ENCODE data around the gene CROCC.
A peak's percentile ranks its signal among the peaks of the same experiment; 100 is the strongest.

CROCC gene

DNA sequence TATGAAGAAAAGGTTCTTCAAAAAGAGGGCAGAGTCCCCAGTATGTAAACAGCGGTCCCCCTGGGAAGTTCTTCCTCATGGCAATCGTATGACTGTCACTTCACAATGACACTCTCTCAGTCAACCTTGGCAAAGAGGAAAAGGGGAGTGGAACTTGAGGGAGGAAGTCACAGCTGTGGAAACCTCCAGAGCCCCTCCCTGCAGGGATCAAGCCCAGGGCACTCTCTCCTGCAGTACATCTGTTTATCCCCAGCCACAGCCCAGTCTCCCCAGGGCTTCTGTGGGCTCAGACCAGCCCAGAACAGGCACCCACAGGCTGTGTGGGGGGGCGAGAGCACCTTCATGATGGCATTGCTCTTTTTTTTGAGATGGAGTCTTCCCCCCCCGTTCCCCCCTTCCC lies 88.0 kb downstream of the CROCC start:
- Mint-ChIP-seq H3K36me3 (no peaks in the 10 kb centered on the region), H3K4me1 (peaks cover 29% of the 10 kb centered on the region), H3K27ac (no peak overlapping the region), H3K4me3 (peak overlapping the region; percentile 79), H3K9me3 (no peaks in the 10 kb centered on the region)
- ATAC-seq = no peak
- no peak for DNase-seq (ENCODE audit: low spot score in 2 of 2)

DNA sequence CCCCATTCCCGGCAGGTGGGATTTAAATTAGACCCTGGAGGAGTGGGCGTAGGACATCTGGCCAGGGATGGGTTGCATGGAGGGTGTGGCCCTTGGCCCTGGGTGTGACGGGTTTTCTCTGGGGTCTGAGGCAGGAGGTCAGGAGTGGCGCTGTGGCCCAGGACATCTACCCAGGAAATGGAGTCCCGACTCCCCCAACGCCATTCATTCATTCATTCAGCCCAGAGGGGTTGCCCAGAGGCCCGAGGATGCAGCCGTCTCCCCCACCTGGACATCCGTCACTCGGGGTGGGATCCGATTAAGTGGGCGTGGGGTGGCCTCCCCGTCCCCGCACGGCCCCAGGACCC lies 89.3 kb downstream of the CROCC start:
- peak overlapping the region; percentile 67 for H3K27ac Mint-ChIP-seq
- no peak for ATAC-seq
- H3K9me3 Mint-ChIP-seq = no peaks in the 10 kb centered on the region
- no peaks in the 10 kb centered on the region for H3K36me3 Mint-ChIP-seq
- peaks cover 29% of the 10 kb centered on the region for H3K4me1 Mint-ChIP-seq
- H3K4me3 Mint-ChIP-seq = peak overlapping the region; percentile 79
- peak in 1 of 2 donors; percentile 54 for DNase-seq (ENCODE audit: low spot score in 2 of 2)

DNA sequence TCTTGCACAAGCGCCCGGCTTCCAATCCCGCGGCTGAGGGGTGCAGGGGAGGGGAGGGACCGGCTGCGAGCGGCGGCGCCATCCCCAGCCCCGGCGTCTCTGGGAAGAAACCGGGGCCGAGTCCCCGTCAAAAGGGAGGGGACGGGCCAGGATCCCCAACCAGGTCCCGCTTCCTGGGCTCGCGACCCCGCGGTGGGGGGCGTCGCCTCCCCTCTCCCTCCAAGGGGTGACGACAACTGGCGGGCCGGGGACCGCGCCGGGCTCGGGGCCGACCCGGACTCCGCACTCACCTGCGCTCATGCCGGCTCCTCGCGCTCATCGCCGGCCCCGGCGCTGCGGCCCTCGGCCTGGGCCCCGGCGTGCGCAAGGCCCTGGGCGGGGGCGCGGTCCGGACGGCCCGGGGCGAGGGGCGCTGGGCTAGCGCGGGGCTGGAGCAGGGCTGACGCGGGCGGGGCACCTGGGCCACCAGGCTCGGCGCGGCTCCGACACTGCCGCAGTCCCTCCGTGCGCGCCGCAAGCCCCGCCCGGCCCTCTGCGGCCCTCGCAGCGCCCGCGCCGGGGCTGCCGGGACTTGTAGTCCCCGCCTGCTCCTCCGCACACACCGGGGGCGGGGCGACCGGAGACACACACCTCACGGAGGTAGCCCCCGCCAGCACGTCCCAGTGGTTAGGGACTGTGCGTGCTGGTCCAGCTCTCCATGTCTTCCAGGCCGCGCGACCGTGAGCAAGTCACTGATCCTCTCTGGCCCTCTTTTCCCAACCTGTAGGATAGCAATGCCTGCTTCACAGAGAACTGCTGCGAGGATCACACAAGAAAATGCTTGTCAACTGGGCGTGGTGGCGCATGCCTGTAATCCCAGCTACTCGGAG lies 89.9 kb downstream of the CROCC start, which contains the start of gene ATP13A2:
Gene ATP13A2 (minus strand): TSS at position 490 of the 869 bp plus-strand sequence. CDS start 190 bp downstream, at position 300.
- H3K9me3 Mint-ChIP-seq = no peaks in the 10 kb centered on the region
- DNase-seq (ENCODE audit: low spot score in 2 of 2) (peak; percentile 76 to 89), ATAC-seq (peak; percentile 99)
- H3K4me1 Mint-ChIP-seq = peaks cover 29% of the 10 kb centered on the region
- H3K36me3 Mint-ChIP-seq = no peaks in the 10 kb centered on the region
- H3K27ac Mint-ChIP-seq = peak within 1 kb of the TSS; percentile 67
- H3K4me3 Mint-ChIP-seq = peak within 1 kb of the TSS; percentile 79

DNA sequence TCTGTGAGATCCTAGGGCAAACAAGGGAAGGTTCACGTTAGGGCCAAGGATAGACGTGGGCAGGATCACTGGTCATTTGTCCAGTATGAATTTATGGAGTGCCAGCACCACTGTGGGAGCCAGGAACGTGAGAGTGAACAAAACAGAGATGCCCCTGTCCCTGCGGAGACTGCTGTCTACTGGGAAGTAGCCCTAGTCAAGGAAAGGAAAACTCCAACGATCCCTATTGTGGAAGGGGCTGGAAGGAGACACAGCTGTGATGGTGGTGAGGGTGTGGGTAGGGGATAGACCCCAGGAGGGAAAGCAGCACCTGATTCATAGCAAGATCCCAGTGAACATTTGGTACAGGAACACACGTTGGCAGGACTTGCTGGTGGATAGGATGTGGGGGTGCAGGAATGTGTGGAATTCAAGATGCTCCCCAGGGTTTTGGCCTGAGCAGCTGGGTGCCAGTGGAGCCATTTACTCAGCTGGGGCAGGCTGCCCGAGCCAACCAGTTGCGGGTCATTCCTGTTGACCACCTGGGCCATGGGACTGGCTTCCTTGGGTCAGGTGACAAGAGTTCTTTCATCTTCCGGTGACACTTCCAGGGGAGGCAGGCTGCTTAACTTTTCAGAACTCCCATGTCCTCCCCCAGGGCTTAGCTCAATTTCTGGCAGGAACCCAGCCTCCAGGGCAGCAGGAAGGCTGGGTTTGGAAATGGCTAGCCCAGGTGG lies 91.2 kb downstream of the CROCC start:
- ATAC-seq = no peak
- H3K9me3 Mint-ChIP-seq = no peaks in the 10 kb centered on the region
- H3K36me3 Mint-ChIP-seq = peaks cover 12% of the 10 kb centered on the region
- H3K4me1 Mint-ChIP-seq = peaks cover 29% of the 10 kb centered on the region
- no peak for DNase-seq (ENCODE audit: low spot score in 2 of 2)
- H3K4me3 Mint-ChIP-seq = peak overlapping the region; percentile 79
- no peak overlapping the region for H3K27ac Mint-ChIP-seq

DNA sequence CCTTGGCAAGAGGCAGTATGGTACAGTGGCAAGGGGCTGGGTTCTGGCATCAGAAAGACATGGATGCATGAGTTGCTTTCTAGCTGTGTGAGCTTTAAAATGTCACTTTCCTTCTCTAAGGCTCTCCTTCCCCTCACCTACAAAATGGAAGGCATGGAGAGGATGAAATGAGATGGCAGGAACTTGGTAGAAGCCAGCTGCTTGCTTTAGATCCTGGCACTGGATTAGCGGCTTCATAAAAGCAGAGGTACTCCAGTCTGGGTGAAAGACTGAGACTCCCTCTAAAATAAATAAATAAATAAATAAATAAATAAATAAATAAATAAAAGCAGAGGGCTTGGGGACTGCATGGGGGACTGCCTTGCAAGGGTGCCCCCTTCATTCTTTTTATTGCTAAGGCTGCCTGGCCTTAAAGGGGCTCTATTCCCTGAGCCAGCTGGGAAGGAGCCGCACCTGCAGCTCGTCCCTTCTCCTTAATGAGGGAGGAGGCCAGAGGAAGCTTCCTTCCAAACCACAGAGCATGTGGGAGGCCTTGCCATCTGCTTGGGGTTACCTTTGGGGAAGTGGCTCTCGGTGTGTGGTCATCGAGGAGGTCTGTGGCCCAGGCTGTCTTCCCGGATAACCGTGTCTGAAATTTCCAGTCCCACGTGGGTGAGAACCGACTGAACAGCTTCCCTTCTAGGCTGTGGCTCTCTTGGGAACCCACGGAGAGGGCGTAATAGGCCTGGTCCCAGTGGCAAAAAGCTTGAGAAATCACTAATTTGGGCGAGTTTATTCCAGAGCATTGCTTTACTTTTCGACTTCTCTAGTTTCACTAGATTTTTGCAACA lies 92.0 kb downstream of the CROCC start:
- H3K27ac Mint-ChIP-seq = no peak overlapping the region
- peaks cover 19% of the 10 kb centered on the region for H3K36me3 Mint-ChIP-seq
- H3K9me3 Mint-ChIP-seq = no peaks in the 10 kb centered on the region
- peaks cover 28% of the 10 kb centered on the region for H3K4me1 Mint-ChIP-seq
- DNase-seq (ENCODE audit: low spot score in 2 of 2) (no peak), ATAC-seq (no peak)
- H3K4me3 Mint-ChIP-seq = no peak overlapping the region

DNA sequence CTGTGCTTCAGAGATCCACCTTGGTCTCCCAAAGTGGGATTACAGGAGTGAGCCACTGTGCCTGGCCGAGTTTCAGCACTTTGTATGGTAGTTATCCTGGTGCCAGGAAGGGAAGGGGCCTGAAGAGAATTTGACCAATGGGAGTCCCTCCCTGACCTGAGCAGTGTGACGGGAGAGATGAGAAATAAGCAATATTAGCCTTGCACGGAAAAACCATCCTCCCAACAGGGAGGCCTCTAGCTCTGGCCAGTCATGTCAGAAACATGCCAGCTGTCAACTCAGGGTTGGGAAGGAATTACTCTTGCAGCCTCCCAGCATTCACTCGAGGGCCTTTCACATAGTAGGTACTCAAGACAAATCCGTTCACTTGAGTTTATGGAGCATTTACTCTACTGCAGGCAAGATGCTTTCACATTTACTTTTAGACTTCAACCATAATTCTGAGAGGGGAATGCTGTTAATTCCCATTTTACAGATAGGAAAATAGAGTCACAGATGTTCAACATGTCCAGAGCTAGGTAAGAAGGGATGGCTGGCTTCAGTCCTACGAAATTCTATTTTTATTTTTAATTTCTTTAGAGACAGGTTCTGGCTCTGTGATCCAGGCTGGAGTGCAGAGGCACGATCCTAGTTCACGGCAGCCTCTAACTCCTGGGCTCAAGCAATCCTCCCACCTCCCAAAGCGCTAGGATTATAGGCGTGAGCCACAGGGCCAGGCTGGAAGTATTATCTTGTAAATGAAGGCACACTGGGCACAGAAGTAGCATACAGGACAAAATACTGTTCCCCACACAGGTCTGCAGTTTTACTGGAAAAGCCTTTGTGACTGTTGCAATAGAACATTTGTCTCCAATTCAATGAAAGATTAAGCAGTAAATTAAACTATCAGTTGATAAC lies 93.2 kb downstream of the CROCC start:
- ATAC-seq (no peak), DNase-seq (ENCODE audit: low spot score in 2 of 2) (no peak)
- H3K9me3 Mint-ChIP-seq = no peaks in the 10 kb centered on the region
- peaks cover 31% of the 10 kb centered on the region for H3K36me3 Mint-ChIP-seq
- H3K4me3 Mint-ChIP-seq = no peak overlapping the region
- H3K27ac Mint-ChIP-seq = no peak overlapping the region
- H3K4me1 Mint-ChIP-seq = peaks cover 31% of the 10 kb centered on the region

DNA sequence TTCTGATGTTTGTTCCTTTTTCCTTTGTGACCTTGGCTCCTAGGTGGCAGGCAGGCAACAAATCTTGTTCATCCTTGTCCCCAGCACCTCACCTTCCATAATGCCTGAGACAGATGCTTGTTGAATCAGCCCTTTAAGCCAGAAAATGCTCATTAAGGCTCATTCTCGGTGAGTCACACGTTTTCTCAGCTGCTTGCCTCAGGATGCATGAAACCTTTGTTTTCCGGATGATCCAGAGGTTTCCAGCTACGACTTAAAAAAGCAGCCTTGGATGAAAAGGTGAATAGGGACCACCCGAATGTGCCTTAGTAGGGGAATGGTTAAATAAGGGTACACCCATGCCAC lies 94.6 kb downstream of the CROCC start:
- Mint-ChIP-seq H3K36me3 (peaks cover 45% of the 10 kb centered on the region), H3K27ac (no peak overlapping the region), H3K4me1 (peaks cover 19% of the 10 kb centered on the region), H3K4me3 (no peak overlapping the region), H3K9me3 (no peaks in the 10 kb centered on the region)
- DNase-seq (ENCODE audit: low spot score in 2 of 2) (no peak), ATAC-seq (no peak)

DNA sequence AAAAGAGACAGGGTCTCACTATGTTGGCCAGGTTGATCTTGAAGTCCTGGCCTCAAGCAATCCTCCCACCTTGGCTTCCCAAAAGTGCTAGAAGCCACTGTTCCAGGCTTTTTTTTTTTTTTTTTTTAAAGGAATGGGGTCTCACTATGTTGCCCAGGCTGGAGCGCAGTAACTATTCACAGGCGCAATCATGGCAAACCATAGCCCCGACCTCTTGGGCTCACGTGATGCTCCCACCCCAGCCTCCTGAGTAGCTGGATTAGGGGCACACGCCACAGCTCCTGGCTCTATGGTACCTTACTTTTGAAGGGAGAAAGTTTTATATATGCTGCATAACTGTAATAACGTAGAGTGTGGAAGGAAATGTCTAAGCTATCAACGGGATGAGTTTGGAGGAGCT lies 95.7 kb downstream of the CROCC start:
- Mint-ChIP-seq H3K9me3 (no peaks in the 10 kb centered on the region), H3K27ac (no peak overlapping the region), H3K36me3 (peaks cover 57% of the 10 kb centered on the region), H3K4me1 (peaks cover 13% of the 10 kb centered on the region), H3K4me3 (no peak overlapping the region)
- DNase-seq (ENCODE audit: low spot score in 2 of 2) (no peak), ATAC-seq (no peak)

DNA sequence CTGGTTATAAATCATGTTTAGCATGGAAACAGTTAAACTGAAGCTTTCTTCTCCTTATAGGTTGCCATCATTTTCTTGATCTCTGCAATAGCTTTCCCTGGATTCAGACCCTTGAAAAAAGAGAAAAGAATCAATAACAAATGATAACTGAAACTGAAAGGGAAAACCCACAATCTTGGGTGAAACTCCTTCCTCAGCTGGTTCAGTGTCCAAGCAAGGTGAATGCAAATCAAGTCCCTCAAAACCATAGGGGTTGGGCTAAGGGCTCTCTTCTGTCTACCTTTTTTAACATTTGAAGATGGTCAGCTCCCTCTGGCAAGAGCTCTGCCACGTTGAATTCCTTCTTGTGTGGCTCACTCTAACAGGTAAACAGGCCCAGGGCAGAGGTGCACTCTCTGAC lies 97.1 kb downstream of the CROCC start:
- H3K27ac Mint-ChIP-seq = peak overlapping the region; percentile 63
- no peak for ATAC-seq
- peaks cover 8% of the 10 kb centered on the region for H3K4me1 Mint-ChIP-seq
- no peak overlapping the region for H3K4me3 Mint-ChIP-seq
- H3K36me3 Mint-ChIP-seq = peaks cover 71% of the 10 kb centered on the region
- no peaks in the 10 kb centered on the region for H3K9me3 Mint-ChIP-seq
- no peak for DNase-seq (ENCODE audit: low spot score in 2 of 2)

DNA sequence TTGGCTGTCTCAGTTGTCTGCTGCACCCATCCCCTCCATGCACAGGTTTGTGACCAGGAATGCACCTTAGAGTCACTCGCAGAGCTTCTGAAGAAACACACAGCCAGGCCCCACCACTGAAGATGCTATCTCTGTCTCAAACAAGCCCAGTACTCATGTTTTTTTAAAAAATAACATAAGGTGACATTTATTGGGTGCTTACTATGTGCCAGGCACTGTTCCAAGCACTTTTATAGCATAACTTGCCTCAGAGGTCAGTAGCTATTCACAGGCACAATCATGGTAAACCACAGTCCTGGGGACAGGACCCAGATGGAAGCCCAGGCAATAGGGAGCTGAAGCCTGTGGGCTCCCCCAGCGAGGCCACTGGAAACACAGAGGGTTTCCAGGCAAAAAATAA lies 98.8 kb downstream of the CROCC start:
- Mint-ChIP-seq H3K4me3 (no peak overlapping the region), H3K36me3 (peaks cover 87% of the 10 kb centered on the region), H3K27ac (peak overlapping the region; percentile 63), H3K9me3 (no peaks in the 10 kb centered on the region), H3K4me1 (peaks cover 8% of the 10 kb centered on the region)
- no peak for ATAC-seq
- DNase-seq (ENCODE audit: low spot score in 2 of 2) = no peak

DNA sequence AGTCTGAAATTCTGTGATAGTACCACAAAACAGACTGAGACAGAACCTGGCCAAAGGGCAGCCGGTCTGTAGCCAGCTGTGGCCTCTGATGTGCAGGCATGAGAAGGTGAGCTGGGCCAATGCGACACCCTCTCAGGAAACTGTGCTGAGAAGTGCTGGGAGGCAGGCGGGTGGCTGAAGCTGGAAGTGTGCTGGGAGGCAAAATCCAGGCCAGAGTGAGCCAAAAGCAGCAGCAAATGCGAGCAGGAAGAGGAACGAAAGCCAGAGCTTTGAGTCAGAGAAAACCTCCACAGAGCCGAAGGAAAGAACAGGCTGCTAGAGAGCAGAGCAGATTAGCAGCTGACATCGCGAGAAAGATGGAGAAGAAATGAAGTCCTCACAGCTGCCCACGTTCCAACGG lies 100.2 kb downstream of the CROCC start:
- DNase-seq (ENCODE audit: low spot score in 2 of 2) (no peak), ATAC-seq (no peak)
- H3K36me3 Mint-ChIP-seq = peaks cover 99% of the 10 kb centered on the region
- H3K9me3 Mint-ChIP-seq = no peaks in the 10 kb centered on the region
- H3K4me3 Mint-ChIP-seq = no peak overlapping the region
- H3K4me1 Mint-ChIP-seq = peaks cover 8% of the 10 kb centered on the region
- no peak overlapping the region for H3K27ac Mint-ChIP-seq
